HG03103 (cell line): ENCODE data around the gene TRIM24.
A peak's percentile ranks its signal among the peaks of the same experiment; 100 is the strongest.

Experiments
- ATAC-seq: cut with Tn5 transposase; IDR thresholded peaks from one replicate; pipeline ENCODE4 v1.9.1; 2021; ENCODE audit warnings: low read depth; ENCODE audit not compliant: unreplicated experiment

Gene TRIM24

DNA sequence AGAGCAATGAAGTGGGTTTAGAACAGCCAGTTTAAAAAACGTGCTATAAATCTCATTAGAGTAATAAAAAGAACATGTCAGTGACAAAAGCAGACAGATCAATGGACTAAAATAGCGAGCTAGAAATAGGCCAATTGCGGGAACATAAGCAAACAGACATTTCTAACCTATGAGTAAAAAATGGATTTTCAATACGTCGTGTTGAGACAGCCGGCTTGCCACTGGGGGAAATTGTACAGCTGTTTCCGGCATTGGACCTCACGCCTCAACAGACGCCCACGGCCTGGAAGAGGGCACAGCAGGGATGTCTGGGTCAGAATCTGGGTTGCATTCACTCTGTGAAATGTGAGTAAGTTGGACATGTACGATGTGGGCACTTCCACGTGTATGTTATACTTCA is 148.2 kb downstream of the TRIM24 start:
- peak; percentile 49 for ATAC-seq

GRCh38 chr7:138610671-138611170 is 150.7 kb downstream of the TRIM24 start:
- no peak for ATAC-seq

DNA sequence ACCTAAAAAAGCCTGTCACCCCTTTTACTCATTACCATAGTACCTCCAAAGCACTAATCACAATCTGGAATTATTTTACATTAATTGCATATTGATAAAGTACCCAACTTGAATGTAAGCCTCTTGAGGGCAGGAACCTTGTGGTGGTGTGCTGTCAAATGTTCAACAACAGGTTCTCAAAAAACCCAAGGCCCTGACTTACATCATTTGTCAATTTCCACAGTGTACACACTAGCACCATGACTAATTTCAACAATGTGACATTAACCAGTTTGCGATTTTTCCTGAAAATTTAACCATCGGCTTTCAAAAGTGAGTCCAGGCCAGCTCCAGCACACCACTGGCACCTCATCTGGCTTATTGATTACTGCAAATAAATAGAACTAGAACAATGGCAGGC is 153.6 kb downstream of the TRIM24 start:
- ATAC-seq: no peak

DNA sequence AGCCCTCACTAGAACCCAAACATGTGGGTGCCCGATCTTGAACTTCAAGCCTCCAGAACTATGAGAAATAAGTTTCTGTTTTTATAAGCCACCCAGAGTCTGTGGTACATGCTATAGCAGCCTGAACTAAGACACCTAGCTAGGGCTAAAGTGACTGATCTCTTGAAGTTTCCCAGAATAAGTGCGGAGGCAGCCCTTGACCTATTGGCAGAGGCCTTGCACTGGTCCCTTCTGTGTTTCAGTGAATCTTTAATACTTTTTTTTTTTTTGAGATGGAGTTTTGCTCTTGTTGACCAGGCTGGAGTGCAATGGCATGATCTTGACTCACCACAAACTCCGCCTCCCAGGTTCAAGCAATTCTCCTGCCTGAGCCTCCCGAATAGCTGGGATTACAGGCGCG is 156.0 kb downstream of the TRIM24 start:
- no peak for ATAC-seq

DNA sequence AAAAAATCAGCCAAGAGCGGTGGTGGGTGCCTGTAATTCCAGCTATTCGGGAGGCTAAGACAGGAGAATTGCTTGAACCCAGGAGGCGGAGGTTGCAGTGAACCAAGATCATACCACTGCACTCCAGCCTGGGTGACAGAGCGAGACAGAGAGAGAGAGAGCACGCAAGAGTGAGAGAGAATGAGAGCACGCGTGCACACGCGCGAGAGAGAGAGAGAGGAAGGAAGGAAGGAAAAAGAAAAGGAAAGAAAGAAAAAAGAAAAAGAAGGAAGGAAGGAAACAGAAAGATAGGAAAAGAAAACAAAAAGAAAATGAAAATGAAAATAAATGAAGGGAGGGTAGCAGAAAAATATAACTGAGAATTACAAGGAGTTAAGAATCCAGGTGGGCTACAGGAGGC is 158.4 kb downstream of the TRIM24 start:
- ATAC-seq: no peak

DNA sequence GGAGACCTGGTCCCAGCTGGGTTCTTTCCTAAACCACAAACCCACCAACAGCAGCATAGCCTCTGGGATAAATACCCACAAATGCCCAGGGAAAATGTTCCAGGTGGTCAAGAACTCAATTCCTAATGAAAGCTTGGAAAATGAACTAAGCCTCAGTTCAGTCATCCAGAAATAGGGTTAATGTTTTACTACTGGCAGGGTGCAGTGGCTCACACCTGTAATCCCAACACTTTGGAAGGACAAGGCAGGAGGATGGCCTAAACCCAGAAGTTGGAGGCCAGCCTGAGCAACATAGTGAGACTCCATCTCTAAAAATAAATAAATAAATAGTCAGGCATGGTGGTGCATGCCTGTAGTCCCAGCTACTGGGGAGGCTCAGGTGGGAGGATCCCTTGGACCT is 158.9 kb downstream of the TRIM24 start:
- no peak for ATAC-seq

DNA sequence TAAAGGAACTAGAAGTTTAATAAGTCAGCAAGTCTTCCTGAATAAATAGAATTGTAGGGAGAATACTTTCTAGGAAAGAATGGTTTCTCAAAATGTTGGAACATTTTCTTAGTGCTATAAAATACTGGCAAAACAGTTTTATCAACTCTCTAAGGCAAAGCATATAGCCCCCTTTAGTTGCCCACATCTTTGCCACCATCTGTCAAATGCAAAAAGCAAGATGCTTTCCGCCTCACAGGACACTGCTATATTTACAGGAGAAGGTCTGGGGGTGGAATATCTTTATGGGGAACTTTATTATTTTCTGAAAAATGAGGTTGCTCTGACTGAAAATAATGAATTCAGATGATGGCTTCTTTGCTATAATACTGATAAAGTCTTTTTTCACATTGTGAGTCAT is 162.8 kb downstream of the TRIM24 start:
- no peak for ATAC-seq

DNA sequence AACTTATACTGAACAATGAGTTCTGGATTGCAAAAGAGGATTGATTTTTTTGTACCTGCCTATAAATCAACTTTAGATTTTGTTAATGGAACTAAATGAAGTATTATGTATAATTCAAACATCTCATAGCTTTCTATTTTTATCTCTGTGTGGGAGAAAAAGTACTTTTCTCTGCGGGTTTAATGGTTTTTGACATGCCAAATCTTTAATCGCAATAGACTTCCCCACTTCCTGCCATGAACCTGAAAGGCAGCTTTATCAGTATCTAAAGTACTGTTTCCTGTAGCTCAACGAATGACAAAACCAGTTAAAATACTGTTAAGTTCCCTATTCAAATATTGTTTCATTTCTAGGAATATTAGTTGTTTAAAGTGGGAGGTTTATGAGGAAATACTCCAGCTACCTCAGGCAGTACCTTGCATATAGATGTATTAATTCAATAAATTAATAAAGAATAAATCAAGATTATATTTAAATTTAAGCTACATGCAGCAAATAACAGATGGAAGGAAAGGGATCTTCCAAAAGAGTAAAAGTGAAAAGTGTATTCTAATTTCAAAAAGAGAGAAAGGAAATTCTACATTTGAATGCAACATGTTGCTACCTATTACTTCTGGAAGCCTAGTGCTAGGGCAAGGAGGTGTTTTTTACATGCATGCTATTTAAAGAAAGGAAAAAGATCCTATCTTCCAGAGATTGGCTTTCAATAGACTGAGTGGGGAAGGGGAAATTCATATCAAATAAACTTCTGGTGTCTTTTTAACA is 165.2 kb downstream of the TRIM24 start:
- ATAC-seq: no peak

- no peak for ATAC-seq
These were observed 165.8 kb downstream of the TRIM24 start for GRCh38 chr7:138625849-138626230.

- ATAC-seq: no peak
These were observed 166.8 kb downstream of the TRIM24 start for GRCh38 chr7:138626846-138627245.

- no peak for ATAC-seq
These were observed 167.3 kb downstream of the TRIM24 start for GRCh38 chr7:138627361-138627760.

DNA sequence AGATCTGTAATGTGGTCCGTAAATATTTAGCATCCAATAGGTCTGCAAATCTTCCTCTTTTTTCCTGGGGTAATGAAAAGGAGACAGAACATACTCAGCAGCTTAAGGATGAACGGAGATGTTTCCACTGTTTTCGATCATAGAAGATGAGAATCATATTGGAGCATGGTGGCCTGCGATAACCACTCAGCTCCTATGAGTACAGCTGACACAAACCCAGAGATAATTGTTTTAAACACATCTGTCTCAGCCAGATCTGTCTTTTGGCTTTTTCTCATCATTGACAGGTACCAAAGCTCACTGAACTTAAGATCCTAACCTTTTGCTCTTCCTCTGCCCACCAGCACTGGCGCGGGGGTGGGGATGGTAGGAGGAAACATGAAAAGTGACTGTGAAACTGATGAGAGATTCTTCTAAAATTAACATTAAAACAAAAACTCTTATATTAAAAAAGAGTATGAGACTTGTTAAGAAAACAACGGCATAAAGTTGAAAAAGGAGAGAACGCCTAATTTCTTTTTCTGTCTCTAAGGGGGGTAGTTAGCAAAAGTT is 170.1 kb downstream of the TRIM24 start:
- no peak for ATAC-seq

GRCh38 chr7:138632384-138632783 is 172.3 kb downstream of the TRIM24 start:
- ATAC-seq: no peak

DNA sequence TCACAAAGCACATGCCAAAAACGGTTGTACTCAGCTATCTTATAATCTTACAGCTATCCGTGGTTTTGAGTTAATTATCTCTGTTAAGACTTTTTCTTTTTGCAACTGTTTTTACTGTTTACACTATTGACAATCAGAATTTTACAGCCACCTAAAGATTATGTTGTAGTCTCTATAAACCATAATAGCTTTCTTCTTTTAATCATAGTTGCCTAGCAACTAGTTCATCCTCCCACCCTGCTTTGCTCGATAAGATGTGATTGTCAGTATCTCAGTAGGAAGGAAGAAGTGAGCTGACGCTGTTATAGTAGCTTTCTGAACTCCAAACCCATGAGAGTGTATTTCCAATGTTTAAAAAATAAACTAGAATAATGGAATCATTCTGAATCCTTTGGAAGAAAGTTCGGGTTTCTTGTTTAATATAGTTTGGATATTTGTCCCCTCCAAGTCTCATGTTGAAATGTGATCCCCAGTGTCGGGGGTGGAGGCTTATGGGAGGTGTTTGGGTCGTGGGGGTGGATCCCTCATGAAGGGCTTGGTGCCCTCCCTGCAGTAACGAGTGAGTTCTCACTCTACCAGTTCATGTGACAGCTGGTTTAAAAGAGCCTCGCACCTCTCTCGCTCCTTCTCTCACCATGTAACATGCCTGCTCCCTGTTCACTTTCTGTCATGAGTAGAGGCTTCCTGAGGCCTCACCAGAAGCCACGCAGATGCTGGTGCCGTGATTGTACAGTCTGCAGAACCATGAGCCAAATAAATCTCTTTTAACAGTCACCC is 173.0 kb downstream of the TRIM24 start:
- no peak for ATAC-seq
